GM12878 (cell line): ENCODE measurements around the gene NACC1. TPM values are rescaled to one million over a fixed set of nuclear protein-coding genes. Genes with fewer than 3 reads are reported as not detected.

Source experiments
- ATAC-seq: fragments of 200-7000 bp; cut with Tn5 transposase; 3 replicates; pipeline ENCODE4 v1.9.1; 2020; ENCODE audit warnings: mild to moderate bottlenecking, moderate library complexity
- BruUV-seq: library from RNA; stranded (reverse); fragments of 400-500 nt; replicated peaks from 2 replicates; lab custom pipeline; 2021; lab: Mats Ljungman, UMichigan
- CTCF ChIA-PET: fragments of 300-600 bp; sonication (Branson Sonifier 250); formaldehyde crosslinking; extraction: SDS; loops from one replicate; lab custom pipeline; 2021; ENCODE audit warnings: inconsistent platforms; lab: Yijun Ruan, JAX
- POLR2A ChIA-PET: fragments of 350-600 bp; formaldehyde crosslinking; extraction: SDS; loops from one replicate; lab custom pipeline; 2021; ENCODE audit warnings: inconsistent platforms; lab: Charles Lee
- RAD21 ChIA-PET: fragments of 300-600 bp; sonication (Branson Sonifier 250); formaldehyde crosslinking; loops from one replicate; lab custom pipeline; 2023; ENCODE audit warnings: antibody characterized with exemption; ENCODE audit not compliant: unreplicated experiment; lab: Charles Lee
- SMC1A ChIA-PET: fragments of 300-600 bp; sonication (Branson Sonifier 250); formaldehyde crosslinking; loops from one replicate; lab custom pipeline; 2023; ENCODE audit not compliant: unreplicated experiment, uncharacterized antibody; lab: Charles Lee
- DNase-seq: peaks from one replicate; pipeline ENCODE4 v3.0.0-alpha.2; 2011; ENCODE audit warnings: low read depth, low spot score
- FAIRE-seq: peaks from 3 replicates; lab custom pipeline; 2011; peaks lifted over from hg19 to GRCh38; lab: Jason Lieb, UNC
- H2AFZ ChIP-seq: 2 replicates; pipeline ENCODE4 v1.6.0; 2011; ENCODE audit warnings: low read depth, low read length, control low read depth; ENCODE audit not compliant: control insufficient read depth
- H3K27ac ChIP-seq: 2 replicates; pipeline ENCODE4 v1.5.1; 2011; ENCODE audit warnings: control low read depth; ENCODE audit not compliant: control insufficient read depth, insufficient read depth
- H3K27me3 ChIP-seq, 2 experiments: replicated peaks in 1 of 2; 2 replicates each; pipeline versions ENCODE4 v1.6.0 to v1.6.1; 2011; ENCODE audit warnings: low read length in 1 of 2; ENCODE audit not compliant: control insufficient read depth in 2 of 2, insufficient read depth in 2 of 2
- H3K36me3 ChIP-seq, 2 experiments: 2 replicates each; pipeline ENCODE4 v1.5.1; 2011; ENCODE audit warnings: low read length in 1 of 2; ENCODE audit not compliant: control insufficient read depth in 2 of 2, insufficient read depth in 2 of 2
- H3K4me1 ChIP-seq: 2 replicates; pipeline ENCODE4 v1.6.1; 2011; ENCODE audit warnings: mild to moderate bottlenecking, low read length, moderate library complexity, mixed read lengths; ENCODE audit not compliant: control insufficient read depth, insufficient read depth
- H3K4me2 ChIP-seq: 2 replicates; pipeline ENCODE4 v1.6.0; 2011; ENCODE audit warnings: control low read depth; ENCODE audit not compliant: control insufficient read depth, insufficient read depth
- H3K4me3 ChIP-seq: fragments of 200-600 bp; sonication (generic); 2 replicates; pipeline ENCODE4 v1.5.1; 2016
- H3K79me2 ChIP-seq: 2 replicates; pipeline ENCODE4 v1.6.0; 2011; ENCODE audit warnings: low read length; ENCODE audit not compliant: control insufficient read depth, insufficient read depth
- H3K9ac ChIP-seq: 2 replicates; pipeline ENCODE4 v1.8.0; 2011; ENCODE audit warnings: low read length, control low read depth, mixed read lengths; ENCODE audit not compliant: control insufficient read depth, insufficient read depth
- H3K9me3 ChIP-seq: replicated peaks from 3 replicates; pipeline ENCODE4 v1.5.1; 2011; ENCODE audit warnings: mild to moderate bottlenecking, low read length; ENCODE audit not compliant: control insufficient read depth, insufficient read depth
- H4K20me1 ChIP-seq: 2 replicates; pipeline ENCODE4 v1.6.0; 2011; ENCODE audit not compliant: control insufficient read depth, insufficient read depth
- ATF7 ChIP-seq: fragments of 450-650 bp; IDR thresholded peaks from 2 replicates; pipeline ENCODE4 v1.6.1; 2016; ENCODE audit warnings: low read depth, mild to moderate bottlenecking
- IKZF2 ChIP-seq, 2 experiments: fragments of 450-650 bp; IDR thresholded peaks; 2 replicates each; pipeline ENCODE4 v1.6.1; 2017; ENCODE audit warnings: mild to moderate bottlenecking in 2 of 2, moderate library complexity in 2 of 2
- JUND ChIP-seq: IDR thresholded peaks from 2 replicates; pipeline ENCODE4 v1.6.1; 2012; ENCODE audit warnings: low read depth, mild to moderate bottlenecking, low read length, improper control_type of control experiment, moderate library complexity
- MLLT1 ChIP-seq: fragments of 450-650 bp; IDR thresholded peaks from 2 replicates; pipeline ENCODE4 v1.6.1; 2016; ENCODE audit warnings: mild to moderate bottlenecking
- SUPT20H ChIP-seq: IDR thresholded peaks from 2 replicates; pipeline ENCODE4 v1.6.1; 2011; ENCODE audit warnings: low read depth, mild to moderate bottlenecking, low read length, moderate library complexity, borderline replicate concordance; ENCODE audit not compliant: control insufficient read depth
- WRNIP1 ChIP-seq: IDR thresholded peaks from 2 replicates; pipeline ENCODE4 v1.6.1; 2011; ENCODE audit warnings: low read depth, low read length, improper control_type of control experiment, borderline replicate concordance
- ZNF592 ChIP-seq: fragments of 450-650 bp; IDR thresholded peaks from 2 replicates; pipeline ENCODE4 v1.6.1; 2017; ENCODE audit warnings: mild to moderate bottlenecking, moderate library complexity
- ZNF622 ChIP-seq: fragments of 450-650 bp; IDR thresholded peaks from 2 replicates; pipeline ENCODE4 v1.6.1; 2017; ENCODE audit warnings: mild to moderate bottlenecking, inconsistent platforms
- WGBS: methylation state at CpG from one replicate; pipeline ENCODE4 v1.1.6; 2016; ENCODE audit warnings: low lambda C conversion rate; ENCODE audit not compliant: insufficient replicate concordance, insufficient coverage; ENCODE audit errors: missing lambda C conversion rate; 5-methylcytosine and 5-hydroxymethylcytosine counted together
- in situ Hi-C: fragments of 300-500 bp; cut with MboI; formaldehyde crosslinking; loops from 9 replicates; pipeline ENCODE4 v1.14.3; 2018; ENCODE audit warnings: mixed read lengths
- intact Hi-C: fragments of 100-400 bp; cut with micrococcal nuclease; formaldehyde crosslinking; loops from one replicate; pipeline ENCODE4 v1.14.2; 2022; ENCODE audit not compliant: unreplicated experiment
- polyA plus RNA-seq, 11 experiments: library from polyadenylated mRNA; depleted of rRNA in 4 of 11; unstranded in 6 of 11; stranded (reverse) in 5 of 11; fragments of >200 nt; fragmentation: Nextera tagmentation in 4 of 11; fragmentation: Illumina TruSeq in 1 of 11; extraction: Ambion mirVana in 4 of 11; extraction: Trizol in 1 of 11; gene quantifications; 1 replicate in 1 of 11; 2 replicates in 10 of 11; pipeline versions ENCODE4 v1.2.1 to v1.2.3, GENCODE V29; 2011 to 2016; ENCODE audit warnings: inconsistent platforms in 2 of 11, missing spikeins in 2 of 11, low read depth in 1 of 11
- total RNA-seq, 4 experiments: library from RNA; depleted of rRNA in 3 of 4; stranded (reverse); fragments of >200 nt in 3 of 4; fragmentation: Illumina TruSeq in 1 of 4; extraction: Trizol in 1 of 4; gene quantifications; 2 replicates each; pipeline versions ENCODE4 v1.2.1 to v1.2.3, GENCODE V29; 2013 to 2021
- TF ChIP-seq, protein P1 (sequence below): IDR thresholded peaks from 2 replicates; pipeline ENCODE4 v1.6.1; 2011; ENCODE audit warnings: low read depth, mild to moderate bottlenecking, low read length, moderate library complexity, borderline replicate concordance; ENCODE audit errors: extremely low read depth
- TF ChIP-seq, protein P2 (sequence below): fragments of 450-650 bp; formaldehyde crosslinking; IDR thresholded peaks from 2 replicates; pipeline ENCODE4 v1.4.0; 2022; ENCODE audit warnings: mild to moderate bottlenecking, moderate library complexity

Gene NACC1
- total and polyA plus RNA-seq, 10 of the 15 experiments (the other 5 are each of a cell fraction or from before 2014, with no cell fraction given), result 0.18 to 120 (median 19.2) TPM

DNA sequence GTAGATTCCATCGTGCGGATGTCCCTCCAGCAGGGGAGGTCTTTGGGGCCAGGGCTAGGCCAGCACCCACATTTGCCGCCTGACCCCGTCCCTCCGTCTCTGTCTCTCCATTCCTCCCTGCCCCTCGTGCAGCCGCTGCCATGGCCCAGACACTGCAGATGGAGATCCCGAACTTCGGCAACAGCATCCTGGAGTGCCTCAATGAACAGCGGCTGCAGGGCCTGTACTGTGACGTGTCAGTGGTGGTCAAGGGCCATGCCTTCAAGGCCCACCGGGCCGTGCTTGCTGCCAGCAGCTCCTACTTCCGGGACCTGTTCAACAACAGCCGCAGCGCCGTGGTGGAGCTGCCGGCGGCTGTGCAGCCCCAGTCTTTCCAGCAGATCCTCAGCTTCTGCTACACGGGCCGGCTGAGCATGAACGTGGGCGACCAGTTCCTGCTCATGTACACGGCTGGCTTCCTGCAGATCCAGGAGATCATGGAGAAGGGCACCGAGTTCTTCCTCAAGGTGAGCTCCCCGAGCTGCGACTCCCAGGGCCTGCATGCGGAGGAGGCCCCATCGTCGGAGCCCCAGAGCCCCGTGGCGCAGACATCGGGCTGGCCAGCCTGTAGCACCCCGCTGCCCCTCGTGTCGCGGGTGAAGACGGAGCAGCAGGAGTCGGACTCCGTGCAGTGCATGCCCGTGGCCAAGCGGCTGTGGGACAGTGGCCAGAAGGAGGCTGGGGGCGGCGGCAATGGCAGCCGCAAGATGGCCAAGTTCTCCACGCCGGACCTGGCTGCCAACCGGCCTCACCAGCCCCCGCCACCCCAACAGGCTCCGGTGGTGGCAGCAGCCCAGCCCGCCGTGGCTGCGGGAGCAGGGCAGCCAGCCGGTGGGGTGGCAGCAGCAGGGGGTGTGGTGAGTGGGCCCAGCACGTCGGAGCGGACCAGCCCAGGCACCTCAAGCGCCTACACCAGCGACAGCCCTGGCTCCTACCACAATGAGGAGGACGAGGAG is 17.3 kb downstream of the NACC1 start:
- no TSS peak for BruUV-seq
- WGBS, result 95% methylated on average over 59 of the region's 60 CpGs
- H2AFZ ChIP-seq, result no peak overlapping the region
- no peak overlapping the region for H3K4me2 ChIP-seq
- no peak overlapping the region for H3K9ac ChIP-seq
- no peak overlapping the region for H3K27ac ChIP-seq
- CTCF ChIA-PET, result no interaction called here
- FAIRE-seq (no peak), DNase-seq (no peak), ATAC-seq (no peak)
- SMC1A ChIA-PET, result no interaction called here
- H3K79me2 ChIP-seq, result peaks cover 2% of the 10 kb centered on the region
- no peaks in the 10 kb centered on the region for H3K27me3 ChIP-seq
- in situ Hi-C loops, result no loop called here
- H3K4me1 ChIP-seq, result no peaks in the 10 kb centered on the region
- H3K9me3 ChIP-seq, result no peaks in the 10 kb centered on the region
- RAD21 ChIA-PET, result no interaction called here
- intact Hi-C loops, result no loop called here
- H3K36me3 ChIP-seq, result peaks cover 11 to 32% of the 10 kb centered on the region in 2 experiments
- H3K4me3 ChIP-seq, result no peak overlapping the region
- POLR2A ChIA-PET, result no interaction called here
- no peaks in the 10 kb centered on the region; the same call in 1 of the 2 replicates for H4K20me1 ChIP-seq
- TF ChIP-seq, protein P1, sequence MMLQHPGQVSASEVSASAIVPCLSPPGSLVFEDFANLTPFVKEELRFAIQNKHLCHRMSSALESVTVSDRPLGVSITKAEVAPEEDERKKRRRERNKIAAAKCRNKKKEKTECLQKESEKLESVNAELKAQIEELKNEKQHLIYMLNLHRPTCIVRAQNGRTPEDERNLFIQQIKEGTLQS, result no peak
- TF ChIP-seq, protein P2, sequence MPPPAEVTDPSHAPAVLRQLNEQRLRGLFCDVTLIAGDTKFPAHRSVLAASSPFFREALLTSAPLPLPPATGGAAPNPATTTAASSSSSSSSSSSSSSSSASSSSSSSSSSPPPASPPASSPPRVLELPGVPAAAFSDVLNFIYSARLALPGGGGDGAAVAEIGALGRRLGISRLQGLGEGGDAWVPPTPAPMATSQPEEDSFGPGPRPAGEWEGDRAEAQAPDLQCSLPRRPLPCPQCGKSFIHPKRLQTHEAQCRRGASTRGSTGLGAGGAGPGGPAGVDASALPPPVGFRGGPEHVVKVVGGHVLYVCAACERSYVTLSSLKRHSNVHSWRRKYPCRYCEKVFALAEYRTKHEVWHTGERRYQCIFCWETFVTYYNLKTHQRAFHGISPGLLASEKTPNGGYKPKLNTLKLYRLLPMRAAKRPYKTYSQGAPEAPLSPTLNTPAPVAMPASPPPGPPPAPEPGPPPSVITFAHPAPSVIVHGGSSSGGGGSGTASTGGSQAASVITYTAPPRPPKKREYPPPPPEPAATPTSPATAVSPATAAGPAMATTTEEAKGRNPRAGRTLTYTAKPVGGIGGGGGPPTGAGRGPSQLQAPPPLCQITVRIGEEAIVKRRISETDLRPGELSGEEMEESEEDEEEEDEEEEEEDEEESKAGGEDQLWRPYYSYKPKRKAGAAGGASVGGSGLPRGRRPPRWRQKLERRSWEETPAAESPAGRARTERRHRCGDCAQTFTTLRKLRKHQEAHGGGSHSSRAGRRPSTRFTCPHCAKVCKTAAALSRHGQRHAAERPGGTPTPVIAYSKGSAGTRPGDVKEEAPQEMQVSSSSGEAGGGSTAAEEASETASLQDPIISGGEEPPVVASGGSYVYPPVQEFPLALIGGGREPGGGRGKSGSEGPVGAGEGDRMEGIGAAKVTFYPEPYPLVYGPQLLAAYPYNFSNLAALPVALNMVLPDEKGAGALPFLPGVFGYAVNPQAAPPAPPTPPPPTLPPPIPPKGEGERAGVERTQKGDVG, result no peak
- TF ChIP-seq JUND, result no peak
- TF ChIP-seq ATF7, result no peak
- TF ChIP-seq ZNF622, result no peak
- no peak for TF ChIP-seq ZNF592
- TF ChIP-seq IKZF2 (IDR thresholded peaks at IDR 0.05), result no peak
- no peak for TF ChIP-seq MLLT1
- TF ChIP-seq WRNIP1, result no peak
- no peak for TF ChIP-seq SUPT20H
